ENCODE data around the gene PLPP4.

The PLPP4 gene

DNA sequence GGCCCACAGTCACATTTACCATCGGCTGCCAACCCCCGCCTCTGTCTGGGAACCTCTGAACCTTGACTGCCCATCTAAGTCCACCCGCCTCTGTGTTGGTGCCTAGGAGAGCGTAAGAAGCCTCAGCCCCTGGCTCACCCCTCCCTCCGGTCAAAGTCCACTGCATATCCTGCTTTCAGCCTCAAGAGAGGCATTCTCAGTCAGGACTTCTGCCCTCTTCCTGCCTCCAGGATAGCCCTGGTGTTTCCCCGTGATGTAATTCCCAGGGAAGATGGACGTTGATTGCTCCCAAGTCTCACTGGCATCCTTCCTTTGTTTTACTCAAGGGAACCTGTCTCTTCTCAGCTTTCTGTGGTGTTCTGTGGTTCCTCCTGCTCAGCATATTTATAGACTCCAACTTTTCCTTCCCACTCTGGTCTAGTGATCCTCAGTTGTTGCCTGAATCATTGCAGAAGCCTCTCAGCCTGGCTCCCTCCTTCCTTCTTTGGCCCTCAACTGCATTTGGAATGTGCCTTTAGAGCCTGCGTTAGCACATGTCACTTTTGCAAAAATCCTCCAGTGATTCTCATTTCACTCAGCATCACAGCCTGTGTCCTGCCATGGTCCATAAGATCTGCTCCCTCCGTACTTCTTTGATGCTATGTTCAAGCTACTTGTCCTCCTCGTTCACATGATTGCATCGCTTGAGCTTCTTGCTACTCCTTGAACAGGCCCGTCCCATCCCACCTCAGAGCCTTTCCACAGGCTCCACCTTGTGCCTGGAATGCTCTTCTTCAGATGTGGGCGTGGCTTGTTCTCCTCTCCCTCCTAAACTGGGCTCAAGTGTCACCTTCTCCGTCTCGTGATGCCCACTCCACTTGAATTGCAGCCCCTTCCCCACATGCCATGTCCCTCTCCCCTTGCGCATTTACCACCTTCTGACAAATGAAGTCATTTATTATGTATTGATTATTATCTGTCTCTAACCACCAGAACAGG is 124.2 kb downstream of the PLPP4 start:
- no peak for DNase-seq

DNA sequence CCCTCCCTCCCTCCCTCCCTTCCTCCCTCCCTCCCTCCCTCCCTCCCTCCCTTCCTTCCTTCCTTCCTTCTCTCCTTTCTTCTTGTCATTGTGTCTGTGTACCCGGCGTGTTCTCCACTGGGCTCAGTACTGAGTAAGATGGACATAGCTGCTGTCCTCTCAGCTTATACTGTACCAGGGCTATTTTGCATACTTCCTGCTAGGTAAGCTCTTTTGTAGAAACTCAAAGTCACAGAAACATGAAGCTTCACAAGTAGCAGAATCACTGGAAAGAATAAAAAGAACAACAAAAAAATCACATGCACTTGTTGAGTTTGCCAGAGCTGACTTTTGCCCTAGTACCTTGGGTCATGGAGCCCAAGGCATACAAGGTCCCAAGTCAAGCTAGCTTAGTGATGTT is 125.7 kb downstream of the PLPP4 start:
- no peak for DNase-seq

DNA sequence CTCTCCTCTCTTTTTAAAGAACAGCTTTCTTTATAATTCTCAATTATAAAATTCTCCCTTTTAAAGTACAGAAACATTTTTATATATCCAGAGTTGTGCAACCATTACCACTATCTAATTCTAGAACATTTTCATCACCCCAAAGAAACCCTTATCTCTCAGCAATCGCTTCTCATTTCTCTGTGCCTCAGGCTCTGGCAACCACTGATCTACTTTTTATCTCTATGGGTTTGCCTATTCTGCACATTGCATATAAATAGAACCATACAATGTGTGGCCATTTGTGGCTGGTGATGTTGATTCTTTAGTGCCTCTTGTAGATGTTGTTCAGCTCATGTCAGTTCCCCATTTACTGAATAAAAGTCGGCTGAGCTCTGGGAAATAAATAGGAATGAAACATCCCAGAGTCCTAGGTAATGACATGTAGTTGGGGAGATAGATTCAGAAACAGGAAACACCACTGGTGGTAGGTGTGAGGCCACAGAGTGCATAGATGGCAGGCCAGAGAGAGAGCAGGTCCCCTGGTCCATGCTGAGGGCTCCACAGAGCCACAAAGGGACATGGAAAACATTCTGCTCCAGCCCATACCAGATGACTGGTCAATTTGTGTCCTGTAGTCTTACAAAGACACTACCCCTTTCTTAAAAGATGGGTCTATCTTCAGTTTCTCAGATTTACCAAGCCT is 126.5 kb downstream of the PLPP4 start:
- DNase-seq, result no peak

DNA sequence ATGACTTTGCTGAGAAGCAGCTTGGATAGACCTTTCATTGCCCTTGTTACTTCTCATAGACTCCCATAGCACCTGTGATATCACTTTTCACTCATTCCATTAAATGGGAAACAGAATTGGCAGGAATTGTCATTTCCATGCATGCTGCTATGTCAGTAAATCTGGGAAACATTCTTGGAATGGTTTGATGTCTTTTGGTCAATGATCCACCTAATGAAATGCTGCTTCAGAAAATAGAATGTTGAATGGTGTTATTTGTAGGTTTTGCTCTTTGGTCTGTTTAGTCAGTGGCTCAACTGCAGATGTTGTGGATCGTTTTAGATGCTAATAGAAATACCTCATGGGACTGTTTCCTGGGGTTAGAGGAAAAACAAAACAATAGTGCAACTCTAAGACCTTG is 127.8 kb downstream of the PLPP4 start:
- no peak for DNase-seq

- DNase-seq, result no peak
Measured at GRCh38 chr10:120586471-120586872, 129.4 kb downstream of the PLPP4 start.

DNA sequence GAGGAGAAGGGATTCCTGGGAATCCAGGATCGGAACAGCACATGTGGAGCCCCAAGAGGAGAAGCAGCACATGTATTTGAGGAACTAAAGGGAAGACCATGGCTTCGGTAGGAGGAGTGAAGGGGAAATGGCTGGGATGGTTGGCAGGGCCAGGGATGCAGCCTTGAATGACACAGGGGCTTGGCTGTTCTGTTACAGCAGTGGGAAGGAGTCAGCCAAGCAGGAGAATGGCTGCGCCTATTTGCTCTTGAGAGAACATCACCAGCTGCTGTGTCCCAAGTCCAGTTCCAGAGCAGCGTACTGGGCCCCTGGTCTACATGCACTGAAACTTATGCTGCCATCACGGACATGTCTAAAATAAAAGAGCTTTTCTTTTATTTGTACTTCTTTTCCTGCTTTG is 130.0 kb downstream of the PLPP4 start:
- DNase-seq, result no peak

- no peak for DNase-seq
Measured at GRCh38 chr10:120588311-120588710, 131.3 kb downstream of the PLPP4 start.

DNA sequence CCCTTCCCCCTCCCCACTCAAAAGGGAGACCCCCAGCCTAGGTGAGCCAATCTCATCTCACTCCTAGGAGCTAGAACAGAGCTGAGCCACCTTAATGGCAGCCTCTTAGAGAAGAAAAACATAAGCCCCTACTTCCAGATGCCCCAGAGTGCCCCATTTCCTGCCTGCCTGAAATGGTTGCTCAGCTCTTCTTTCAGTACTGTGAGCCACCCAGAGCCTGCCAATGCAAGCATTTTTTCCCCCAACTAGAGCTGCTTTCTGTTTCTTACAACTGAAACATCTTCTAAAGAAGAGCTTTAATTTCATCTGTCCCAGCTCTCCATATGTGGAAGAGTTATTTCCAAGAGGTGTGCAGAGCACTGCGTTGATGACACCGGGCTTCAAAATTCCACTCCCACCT is 136.7 kb downstream of the PLPP4 start:
- DNase-seq, result no peak

GRCh38 chr10:120597902-120598301 is 140.9 kb downstream of the PLPP4 start:
- DNase-seq, result no peak

DNA sequence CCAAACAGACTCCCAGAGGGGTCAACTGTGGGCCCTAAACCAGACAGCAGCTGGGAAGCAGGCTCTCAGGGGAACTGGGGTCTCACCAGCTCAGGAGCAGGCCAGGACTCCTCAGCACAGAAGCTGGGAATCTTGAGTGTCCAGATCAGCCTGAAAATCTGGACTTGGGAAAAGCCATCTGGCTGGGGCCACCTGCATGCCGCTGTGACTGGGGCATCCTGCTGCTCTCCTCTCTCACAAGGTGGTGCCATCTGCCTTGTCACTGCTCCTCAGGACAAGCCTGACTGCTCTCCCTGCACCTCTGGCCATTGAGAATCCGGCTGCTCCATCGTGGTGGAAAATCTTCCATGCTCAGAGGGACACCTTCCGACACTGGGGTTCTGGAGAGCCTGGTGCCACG is 141.4 kb downstream of the PLPP4 start:
- no peak for DNase-seq

DNA sequence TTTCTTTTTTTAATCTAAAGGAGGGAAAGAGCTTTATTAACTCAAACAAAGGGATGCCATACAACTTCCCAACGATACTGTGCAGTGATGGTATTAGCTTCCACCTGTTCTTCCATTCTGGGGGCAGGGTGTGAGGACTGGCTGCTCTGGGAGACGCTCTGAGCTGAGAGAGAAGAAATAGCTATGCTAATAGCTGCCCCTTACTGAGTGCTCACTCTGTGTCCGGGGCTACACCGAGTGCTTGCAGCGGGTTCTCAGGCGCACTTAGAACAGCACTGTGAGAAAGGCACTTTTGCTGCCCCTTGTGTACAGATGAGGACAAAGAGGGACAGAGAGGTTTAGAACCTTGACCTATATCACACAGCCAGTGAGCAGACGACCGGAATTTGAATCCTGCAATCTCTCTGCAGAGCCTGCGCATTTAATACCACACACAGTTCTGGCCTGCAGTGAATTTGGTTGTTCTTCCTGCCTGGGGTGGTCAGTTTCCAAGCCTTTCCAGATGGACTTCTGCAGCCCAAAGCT is 142.2 kb downstream of the PLPP4 start:
- DNase-seq, result no peak

DNA sequence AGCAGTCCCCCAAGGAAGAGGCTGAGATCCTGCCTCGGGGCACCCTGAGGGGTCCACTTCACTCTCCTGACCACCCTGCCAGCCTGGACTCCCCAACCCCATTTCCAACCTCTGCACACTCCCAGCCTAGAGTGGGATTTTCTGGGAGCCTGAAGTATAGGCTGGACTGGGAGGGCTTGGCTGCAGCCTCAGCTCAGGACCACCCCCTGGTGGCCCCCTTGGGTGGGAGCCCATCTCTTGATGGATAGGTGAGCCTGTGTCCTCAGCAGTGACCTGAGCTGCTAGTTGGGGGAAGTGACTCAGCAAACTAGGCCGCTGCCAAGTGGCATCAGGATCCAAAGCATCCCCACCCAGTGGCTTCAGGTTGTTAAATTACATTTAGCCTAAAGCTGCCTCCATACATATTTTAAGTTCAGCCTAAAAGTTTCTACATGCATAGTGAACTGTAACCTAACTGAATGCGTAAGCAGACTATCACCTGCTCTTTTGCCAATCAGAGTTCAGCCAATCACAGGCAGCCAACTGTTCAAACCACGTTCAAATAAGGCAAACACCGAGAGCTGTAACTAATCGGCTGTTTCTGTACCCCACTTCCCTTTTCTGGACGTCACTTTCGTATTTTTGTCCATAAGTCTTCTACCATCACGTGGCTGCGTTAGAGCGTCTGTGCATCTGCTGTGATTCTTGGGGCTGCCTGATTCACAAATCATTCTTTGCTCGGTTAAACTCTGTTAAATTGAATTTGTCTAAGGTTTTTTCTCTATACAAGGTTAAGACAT is 144.0 kb downstream of the PLPP4 start:
- DNase-seq, result no peak

- no peak for DNase-seq
Measured at GRCh38 chr10:120601999-120602398, 145.0 kb downstream of the PLPP4 start.

DNA sequence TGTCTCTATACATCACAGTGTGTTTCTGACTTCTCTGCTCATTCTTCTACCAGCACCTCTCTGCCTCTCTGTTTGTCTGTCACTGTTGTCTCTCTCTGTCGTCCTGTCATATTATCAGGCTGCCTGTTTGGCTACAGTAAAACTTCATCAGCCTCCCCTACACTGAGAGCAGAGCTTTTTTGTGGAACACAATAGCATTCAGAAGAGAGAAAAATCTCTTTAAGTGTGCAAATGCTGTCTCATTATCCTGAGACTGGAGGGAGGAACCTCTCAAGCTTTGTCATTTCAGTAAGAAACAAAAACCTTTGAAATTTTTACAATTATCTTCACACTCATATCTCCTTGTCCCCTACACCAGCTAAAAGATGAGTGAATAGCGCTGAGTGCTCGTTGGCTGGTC is 148.4 kb downstream of the PLPP4 start:
- no peak for DNase-seq

- no peak for DNase-seq
Measured at GRCh38 chr10:120606051-120606764, 149.2 kb downstream of the PLPP4 start.

DNA sequence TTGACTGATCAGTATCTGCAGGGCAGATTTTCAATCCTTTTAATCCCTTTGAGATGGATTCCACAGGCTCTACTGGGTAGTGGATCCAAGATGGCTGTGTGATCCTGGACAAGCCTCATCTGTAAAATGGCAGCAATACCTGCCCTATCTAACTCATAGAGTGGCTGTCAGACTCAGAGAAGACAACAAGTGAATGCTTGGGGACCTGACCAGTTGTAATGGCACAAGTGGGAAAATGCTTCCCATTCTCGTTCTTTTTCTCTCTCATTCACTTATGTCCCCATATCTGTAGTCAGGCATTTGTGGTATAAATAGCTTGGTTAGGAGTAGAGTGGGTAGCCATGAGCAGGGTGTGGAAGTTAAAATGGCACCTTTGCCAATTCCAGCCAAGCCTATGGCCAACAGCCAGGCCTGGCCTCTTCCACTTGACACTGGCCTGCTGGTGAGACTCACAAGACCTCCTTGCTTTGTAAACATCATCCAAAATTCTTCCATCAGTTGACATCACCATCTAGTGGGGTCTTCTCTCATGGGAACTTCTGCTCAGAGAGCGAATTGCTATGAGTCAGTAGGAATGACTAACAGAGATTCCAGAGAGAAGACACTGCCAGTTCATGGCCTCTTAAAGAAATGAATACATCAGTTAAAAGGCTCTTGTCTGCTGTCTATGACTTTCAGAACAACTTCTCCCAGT is 150.1 kb downstream of the PLPP4 start:
- DNase-seq, result no peak

GRCh38 chr10:120607710-120608703 is 151.0 kb downstream of the PLPP4 start:
- no peak for DNase-seq

DNA sequence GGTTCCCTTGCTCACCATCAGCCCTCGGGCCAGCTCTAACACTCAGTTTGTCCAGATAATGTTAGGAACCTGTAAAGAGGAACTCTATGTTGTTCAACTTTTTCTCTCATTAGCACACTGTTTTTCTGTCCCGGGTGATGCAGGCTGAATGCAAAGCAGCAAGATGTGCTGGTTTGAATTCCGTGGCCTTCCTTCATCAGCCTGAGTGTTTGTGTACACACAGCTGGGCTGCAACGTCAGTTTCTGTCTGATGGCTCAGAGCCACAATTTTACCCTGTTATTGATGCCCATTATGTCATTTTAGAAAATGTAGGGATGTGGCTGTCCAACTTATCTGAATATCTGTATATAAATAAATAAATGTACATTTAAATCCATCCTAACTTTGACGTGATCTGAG is 152.0 kb downstream of the PLPP4 start:
- no peak for DNase-seq

DNA sequence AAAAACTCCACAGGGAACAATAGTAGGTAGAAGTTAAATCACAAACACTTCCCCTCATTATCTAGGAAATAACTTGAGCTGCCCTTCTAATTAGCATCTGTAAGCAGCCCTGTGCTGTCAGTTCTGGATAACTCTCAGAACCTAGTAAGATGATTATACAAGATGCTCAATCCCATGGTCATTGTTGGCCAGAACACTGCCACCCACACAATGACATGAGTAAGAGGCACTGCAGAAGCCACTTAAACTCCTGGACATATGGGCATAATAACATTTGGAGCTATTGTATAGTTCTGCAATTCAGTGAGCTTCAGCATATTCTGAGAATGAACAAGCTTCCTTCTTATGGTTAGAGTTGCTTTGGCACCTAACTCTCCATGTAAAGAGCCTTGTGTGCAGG is 153.8 kb downstream of the PLPP4 start:
- DNase-seq, result no peak

- no peak for DNase-seq
Measured at GRCh38 chr10:120612756-120613155, 155.7 kb downstream of the PLPP4 start.

- no peak for DNase-seq
Measured at GRCh38 chr10:120613180-120613579, 156.2 kb downstream of the PLPP4 start.
